Bone marrow (tissue), 2 donors: Measurements from ENCODE around the gene DNAL1.
A peak's percentile ranks its signal among the peaks of the same experiment; 100 is the strongest.

Experiments used
- DNase-seq, 2 donors: peaks; one replicate each; lab custom pipeline; 2025; lab: John Stamatoyannopoulos, UW

The DNAL1 gene

GRCh38 chr14:73725116-73726024, 80.6 kb downstream of the DNAL1 start:
- no peak for DNase-seq

- no peak for DNase-seq
Measured at GRCh38 chr14:73726025-73726961, 81.5 kb downstream of the DNAL1 start.

- no peak for DNase-seq
Measured at GRCh38 chr14:73727166-73727565, 82.4 kb downstream of the DNAL1 start.

GRCh38 chr14:73728717-73729330, 84.0 kb downstream of the DNAL1 start:
- peak; percentile 78 to 87 for DNase-seq

- DNase-seq = no peak
Measured at GRCh38 chr14:73729556-73730265, 84.9 kb downstream of the DNAL1 start.

- no peak for DNase-seq
Measured at GRCh38 chr14:73731111-73731510, 86.3 kb downstream of the DNAL1 start.

GRCh38 chr14:73732006-73732405, 87.2 kb downstream of the DNAL1 start:
- DNase-seq = no peak

- no peak for DNase-seq
Measured at GRCh38 chr14:73736842-73737241, 92.1 kb downstream of the DNAL1 start.

GRCh38 chr14:73738518-73739173, 93.9 kb downstream of the DNAL1 start:
- no peak for DNase-seq

GRCh38 chr14:73739174-73739898, 94.5 kb downstream of the DNAL1 start:
- DNase-seq = no peak

GRCh38 chr14:73739899-73740617, 95.3 kb downstream of the DNAL1 start:
- DNase-seq = no peak

GRCh38 chr14:73740618-73741326, 96.0 kb downstream of the DNAL1 start:
- DNase-seq = no peak

- DNase-seq = peak; percentile 24 to 98
Measured at GRCh38 chr14:73741386-73741875, 96.6 kb downstream of the DNAL1 start.

- peak in 1 of 2 donors; percentile 87 for DNase-seq
Measured at GRCh38 chr14:73741876-73742519, 97.2 kb downstream of the DNAL1 start.

GRCh38 chr14:73742520-73743238, 97.9 kb downstream of the DNAL1 start:
- DNase-seq = no peak

GRCh38 chr14:73743431-73743931, 98.7 kb downstream of the DNAL1 start:
- peak in 1 of 2 donors; percentile 98 for DNase-seq

GRCh38 chr14:73744175-73744867, 99.5 kb downstream of the DNAL1 start:
- no peak for DNase-seq
